ENCODE results near the gene GCC2.

DNA sequence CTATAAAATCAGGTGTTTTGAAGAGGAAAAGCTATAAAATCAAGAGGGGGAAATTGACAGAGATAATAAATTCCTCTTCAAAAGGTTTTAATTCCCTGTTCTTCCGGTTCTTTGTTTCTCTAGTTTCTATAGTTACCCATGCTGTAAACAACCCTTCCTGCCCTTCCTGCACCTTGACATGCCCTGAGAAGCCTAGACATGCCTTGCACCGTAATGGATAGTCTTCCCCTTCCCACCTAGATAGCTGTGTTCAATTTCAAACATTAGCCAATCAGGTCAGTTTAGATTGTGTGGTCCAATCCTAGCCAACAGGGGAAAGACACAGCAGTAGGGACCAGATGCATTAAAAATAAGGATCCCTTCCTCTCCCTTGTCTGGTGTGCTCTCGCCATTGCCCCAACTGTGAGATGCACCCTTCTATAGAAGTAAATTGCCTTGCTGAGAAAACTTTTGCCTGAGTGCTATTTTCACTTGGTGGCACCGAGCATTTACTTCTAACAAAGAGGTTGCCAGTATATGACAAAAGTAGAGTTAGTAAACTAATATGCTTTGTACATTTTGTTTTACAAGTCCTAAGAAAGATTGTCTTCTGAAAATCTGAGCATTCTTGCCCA lies 44.1 kb upstream of the GCC2 start:
- TF ChIP-seq, protein P1, sequence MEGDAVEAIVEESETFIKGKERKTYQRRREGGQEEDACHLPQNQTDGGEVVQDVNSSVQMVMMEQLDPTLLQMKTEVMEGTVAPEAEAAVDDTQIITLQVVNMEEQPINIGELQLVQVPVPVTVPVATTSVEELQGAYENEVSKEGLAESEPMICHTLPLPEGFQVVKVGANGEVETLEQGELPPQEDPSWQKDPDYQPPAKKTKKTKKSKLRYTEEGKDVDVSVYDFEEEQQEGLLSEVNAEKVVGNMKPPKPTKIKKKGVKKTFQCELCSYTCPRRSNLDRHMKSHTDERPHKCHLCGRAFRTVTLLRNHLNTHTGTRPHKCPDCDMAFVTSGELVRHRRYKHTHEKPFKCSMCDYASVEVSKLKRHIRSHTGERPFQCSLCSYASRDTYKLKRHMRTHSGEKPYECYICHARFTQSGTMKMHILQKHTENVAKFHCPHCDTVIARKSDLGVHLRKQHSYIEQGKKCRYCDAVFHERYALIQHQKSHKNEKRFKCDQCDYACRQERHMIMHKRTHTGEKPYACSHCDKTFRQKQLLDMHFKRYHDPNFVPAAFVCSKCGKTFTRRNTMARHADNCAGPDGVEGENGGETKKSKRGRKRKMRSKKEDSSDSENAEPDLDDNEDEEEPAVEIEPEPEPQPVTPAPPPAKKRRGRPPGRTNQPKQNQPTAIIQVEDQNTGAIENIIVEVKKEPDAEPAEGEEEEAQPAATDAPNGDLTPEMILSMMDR (IDR thresholded peaks at IDR 0.05): no peak
- TF ChIP-seq EZH2 (IDR thresholded peaks at IDR 0.05) (no peak), EZH2phosphoT487 (IDR thresholded peaks at IDR 0.05) (no peak)
